Activated CD4-positive, alpha-beta T cell treated with anti-CD3 and anti-CD28 coated beads, Interleukin-2, amount 10 ng/mL, durations not matched to agents 7 days and 5 days (primary cell): Measurements from ENCODE around the gene GSK3A. TPM values are rescaled to one million over a fixed set of nuclear protein-coding genes. Genes with fewer than 3 reads are reported as not detected.

Experiments used
- CTCF ChIA-PET: fragments of 350-600 bp; sonication (Branson Sonifier 250); formaldehyde crosslinking; loops from one replicate; lab custom pipeline; 2021; ENCODE audit warnings: antibody characterized with exemption; lab: Charles Lee
- POLR2A ChIA-PET: fragments of 350-600 bp; sonication (Branson Sonifier 250); formaldehyde crosslinking; loops from one replicate; lab custom pipeline; 2021; ENCODE audit warnings: antibody characterized with exemption; lab: Charles Lee
- DNase-seq: peaks from one replicate; pipeline ENCODE4 v3.0.0-alpha.2; 2020
- H3K27ac Mint-ChIP-seq: one replicate; pipeline ENCODE4 v1.8.0; 2021; ENCODE audit warnings: mild to moderate bottlenecking, moderate library complexity, mixed read lengths
- H3K27me3 Mint-ChIP-seq: one replicate; pipeline ENCODE4 v1.8.0; 2021; ENCODE audit warnings: mixed read lengths
- H3K36me3 Mint-ChIP-seq: one replicate; pipeline ENCODE4 v1.8.0; 2021; ENCODE audit warnings: low read depth, mixed read lengths
- H3K4me1 Mint-ChIP-seq: one replicate; pipeline ENCODE4 v1.8.0; 2021; ENCODE audit warnings: mixed read lengths
- H3K4me3 Mint-ChIP-seq: one replicate; pipeline ENCODE4 v1.8.0; 2021; ENCODE audit warnings: mild to moderate bottlenecking, moderate library complexity, mixed read lengths
- H3K9me3 Mint-ChIP-seq: one replicate; pipeline ENCODE4 v1.8.0; 2021; ENCODE audit warnings: mixed read lengths
- total RNA-seq, 2 experiments: library from RNA; stranded (reverse); gene quantifications; one replicate each; pipeline ENCODE4 v1.2.3, GENCODE V29; 2021

Gene GSK3A
- total RNA-seq, 2 experiments from 2014 or later: 42.7 to 53.4 TPM

DNA sequence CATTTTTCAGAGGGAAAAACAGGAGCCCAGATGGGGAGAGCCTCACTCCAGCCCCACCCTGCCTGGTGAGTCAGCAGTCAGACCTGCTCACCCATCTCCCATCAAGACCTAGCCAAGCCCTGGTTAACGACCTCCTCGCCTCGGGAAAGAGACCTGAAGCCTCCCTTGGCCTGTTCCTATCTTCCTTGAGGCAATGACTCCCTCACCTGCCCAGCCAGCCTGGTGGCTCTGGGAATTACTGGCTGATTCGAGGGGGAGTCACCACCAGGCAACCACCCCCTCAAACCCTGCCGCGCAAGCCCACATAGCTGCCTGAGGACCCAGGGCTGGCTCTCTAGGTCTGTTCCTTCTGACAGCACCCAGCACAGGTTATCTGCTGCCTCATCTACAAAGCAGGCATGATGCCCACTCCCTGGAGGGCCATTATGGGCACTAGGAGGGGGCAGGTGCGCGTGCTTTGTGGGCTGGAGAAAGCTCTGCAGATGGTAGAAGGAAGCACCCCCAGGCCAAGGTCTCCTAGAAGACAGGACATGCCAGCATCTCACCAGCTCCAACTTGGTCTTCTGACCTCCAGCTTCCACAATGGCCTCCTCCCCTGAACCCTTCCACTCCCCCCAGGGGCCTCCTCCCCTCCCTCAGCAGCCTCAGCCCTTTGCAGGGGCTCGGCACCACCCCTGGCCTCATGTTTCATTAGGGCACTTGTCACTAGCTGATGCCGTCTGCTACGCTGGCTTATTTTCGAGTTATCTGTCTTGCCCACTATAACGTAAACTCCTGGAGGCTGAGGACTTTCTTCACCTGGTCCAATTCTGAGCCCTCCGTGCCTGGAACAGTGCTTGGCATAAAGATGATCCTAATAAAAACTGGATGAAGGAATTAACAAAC is 35.3 kb downstream of the GSK3A start:
- DNase-seq: no peak
- Mint-ChIP-seq H3K9me3 (no peaks in the 10 kb centered on the region), H3K27ac (peak overlapping the region; percentile 80), H3K4me3 (no peak overlapping the region), H3K27me3 (no peaks in the 10 kb centered on the region), H3K4me1 (peaks cover 60% of the 10 kb centered on the region), H3K36me3 (peaks cover 70% of the 10 kb centered on the region)
- POLR2A ChIA-PET: interaction anchor here (1.0 kb wide), 1 partner anchor 9 kb away, joined by 4 read pairs; no protein-coding TSS in a partner anchor
- CTCF ChIA-PET: interaction anchor here (0.9 to 1.2 kb wide), 3 partner anchors 8 to 92 kb away, joined by 3 to 5 read pairs (median 4); no protein-coding TSS in a partner anchor

DNA sequence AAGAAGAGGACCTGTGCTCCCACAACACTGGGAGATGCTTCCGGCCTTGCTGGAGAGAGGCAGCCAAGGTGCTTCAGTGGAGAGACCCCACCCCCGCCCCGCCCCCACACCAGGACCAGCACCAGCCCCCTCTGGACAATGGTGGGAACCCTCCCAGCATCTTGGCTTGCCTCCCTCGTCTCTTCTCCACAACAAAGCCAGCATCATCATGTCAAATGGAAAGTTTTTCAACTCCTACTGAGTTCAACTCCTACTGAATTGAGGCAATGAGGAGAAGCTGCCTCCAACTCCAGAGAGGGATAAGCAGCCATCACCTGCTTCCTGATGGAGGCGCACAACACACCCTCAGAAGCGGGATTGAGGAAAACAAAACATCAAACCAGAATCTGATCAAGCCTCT is 37.7 kb downstream of the GSK3A start:
- Mint-ChIP-seq H3K9me3 (no peaks in the 10 kb centered on the region), H3K36me3 (peaks cover 87% of the 10 kb centered on the region), H3K27me3 (no peaks in the 10 kb centered on the region), H3K4me1 (peaks cover 80% of the 10 kb centered on the region), H3K27ac (peak overlapping the region; percentile 70), H3K4me3 (no peak overlapping the region)
- DNase-seq: no peak
- CTCF ChIA-PET: interaction anchor here (4.4 kb wide), 1 partner anchor 11 kb away, joined by 20 read pairs; no protein-coding TSS in a partner anchor
- POLR2A ChIA-PET: no interaction called here

DNA sequence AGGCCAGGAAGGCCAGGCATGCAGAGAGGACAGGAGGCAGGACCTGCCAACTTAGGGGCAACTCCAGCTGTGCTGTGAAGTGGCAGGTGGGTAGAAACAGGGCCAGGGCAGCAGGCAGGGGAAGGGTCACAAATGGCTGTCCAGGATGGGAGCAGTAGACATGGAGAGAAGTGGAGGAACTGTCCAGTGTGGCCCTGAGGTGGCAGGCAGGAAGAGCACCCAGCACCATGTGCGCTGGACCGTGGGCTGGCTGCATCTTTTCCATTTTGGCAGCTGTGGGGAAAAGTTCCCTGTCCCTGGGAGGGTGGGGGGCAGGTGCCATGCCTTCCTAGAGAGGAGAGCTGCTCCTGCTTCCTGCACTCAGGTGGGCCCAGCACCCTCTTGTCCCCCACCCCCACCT is 38.7 kb downstream of the GSK3A start:
- Mint-ChIP-seq H3K36me3 (peaks cover 88% of the 10 kb centered on the region), H3K27me3 (no peaks in the 10 kb centered on the region)
- CTCF ChIA-PET: interaction anchor here (4.4 kb wide), 1 partner anchor 12 kb away, joined by 20 read pairs; no protein-coding TSS in a partner anchor

DNA sequence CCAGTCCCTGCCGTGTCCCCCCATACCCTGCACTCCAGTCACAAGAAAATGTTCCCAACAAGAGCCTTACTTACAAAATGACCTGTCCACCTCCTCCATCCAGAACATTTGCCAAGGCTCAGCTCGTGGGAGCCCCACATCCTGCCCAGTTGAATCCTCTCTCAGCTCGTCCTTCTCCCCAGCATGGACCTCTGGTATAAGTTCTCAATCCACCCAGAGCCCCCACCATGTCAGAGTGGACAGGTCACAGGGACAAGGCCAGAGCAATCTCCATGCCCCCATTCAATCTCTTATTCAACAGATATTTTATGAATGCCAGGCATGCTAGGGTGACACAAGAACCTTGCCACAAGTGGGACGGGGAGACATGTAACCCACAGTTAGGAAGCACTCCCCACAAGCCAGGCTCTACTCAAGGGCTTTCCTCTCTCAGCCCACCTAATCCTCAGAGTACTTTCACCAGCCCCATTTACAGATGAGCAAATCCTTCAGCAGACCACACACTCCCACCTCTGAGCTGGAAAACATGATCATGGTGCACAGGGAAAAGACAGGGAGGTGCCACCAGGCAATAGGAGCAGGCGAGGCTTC is 40.0 kb downstream of the GSK3A start:
- H3K9me3 Mint-ChIP-seq: no peaks in the 10 kb centered on the region
- no peak for DNase-seq
- ChIA-PET CTCF (interaction anchor here (0.7 to 4.4 kb wide), 3 partner anchors 13 to 120 kb away, joined by 3 to 20 read pairs (median 3); no protein-coding TSS in a partner anchor), POLR2A (no interaction called here)
- peak overlapping the region; percentile 71 for H3K4me3 Mint-ChIP-seq
- H3K27ac Mint-ChIP-seq: peak overlapping the region; percentile 95
- H3K27me3 Mint-ChIP-seq: no peaks in the 10 kb centered on the region
- peaks cover 83% of the 10 kb centered on the region for H3K4me1 Mint-ChIP-seq
- H3K36me3 Mint-ChIP-seq: peaks cover 87% of the 10 kb centered on the region

More for the DNA sequence above, 38.7 kb downstream of the GSK3A start:
- Mint-ChIP-seq H3K4me1 (peaks cover 83% of the 10 kb centered on the region), H3K4me3 (no peak overlapping the region), H3K27ac (peak overlapping the region; percentile 81), H3K9me3 (no peaks in the 10 kb centered on the region)
- DNase-seq: no peak
- POLR2A ChIA-PET: no interaction called here

DNA sequence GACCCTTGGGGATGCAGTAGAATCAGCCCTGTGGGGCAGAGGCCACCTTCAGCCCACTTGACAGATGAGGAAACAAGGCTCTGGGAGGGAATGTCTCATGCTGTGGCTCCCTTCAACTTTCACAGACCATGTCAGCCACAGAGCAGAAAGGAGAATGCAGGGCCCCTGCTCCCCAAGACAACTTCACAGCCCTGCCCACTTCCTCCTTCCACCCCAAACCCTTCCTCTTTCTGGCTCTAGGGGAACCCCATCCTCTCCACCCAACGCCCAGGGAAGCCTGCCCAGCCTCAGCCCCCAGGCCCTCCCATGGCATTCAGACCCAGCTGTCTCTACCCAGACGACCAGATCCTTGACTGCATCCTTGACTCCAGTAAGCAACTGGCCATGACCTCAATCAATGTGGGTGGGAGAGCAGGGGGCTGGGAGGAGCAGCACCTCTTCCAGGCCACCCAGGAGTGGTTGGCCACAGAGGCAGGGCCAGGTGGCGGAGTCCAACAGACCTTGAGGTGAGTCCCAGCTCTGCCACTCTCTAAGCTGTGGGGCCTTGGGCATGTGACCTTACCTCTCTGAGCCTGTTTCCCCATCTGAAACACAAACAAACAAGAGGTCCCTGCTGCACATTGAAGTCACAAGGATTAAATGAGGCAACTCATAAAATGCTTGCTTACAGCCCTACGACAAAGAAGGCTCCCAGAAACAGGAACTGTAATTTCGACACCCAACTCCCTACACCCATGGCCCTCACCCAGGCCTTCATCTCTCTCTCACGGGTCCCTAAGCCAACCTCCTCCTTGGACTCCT is 40.7 kb downstream of the GSK3A start:
- ChIA-PET POLR2A (interaction anchor here (0.6 kb wide), 1 partner anchor 44 kb away, joined by 3 read pairs; no protein-coding TSS in a partner anchor), CTCF (interaction anchor here (1.0 to 4.4 kb wide), 3 partner anchors 13 to 93 kb away, joined by 3 to 20 read pairs (median 3); no protein-coding TSS in a partner anchor)
- Mint-ChIP-seq H3K27me3 (no peaks in the 10 kb centered on the region), H3K4me1 (peaks cover 84% of the 10 kb centered on the region), H3K36me3 (peaks cover 86% of the 10 kb centered on the region), H3K4me3 (peak overlapping the region; percentile 71), H3K9me3 (no peaks in the 10 kb centered on the region), H3K27ac (peak overlapping the region; percentile 95)
- DNase-seq: peak; percentile 60

DNA sequence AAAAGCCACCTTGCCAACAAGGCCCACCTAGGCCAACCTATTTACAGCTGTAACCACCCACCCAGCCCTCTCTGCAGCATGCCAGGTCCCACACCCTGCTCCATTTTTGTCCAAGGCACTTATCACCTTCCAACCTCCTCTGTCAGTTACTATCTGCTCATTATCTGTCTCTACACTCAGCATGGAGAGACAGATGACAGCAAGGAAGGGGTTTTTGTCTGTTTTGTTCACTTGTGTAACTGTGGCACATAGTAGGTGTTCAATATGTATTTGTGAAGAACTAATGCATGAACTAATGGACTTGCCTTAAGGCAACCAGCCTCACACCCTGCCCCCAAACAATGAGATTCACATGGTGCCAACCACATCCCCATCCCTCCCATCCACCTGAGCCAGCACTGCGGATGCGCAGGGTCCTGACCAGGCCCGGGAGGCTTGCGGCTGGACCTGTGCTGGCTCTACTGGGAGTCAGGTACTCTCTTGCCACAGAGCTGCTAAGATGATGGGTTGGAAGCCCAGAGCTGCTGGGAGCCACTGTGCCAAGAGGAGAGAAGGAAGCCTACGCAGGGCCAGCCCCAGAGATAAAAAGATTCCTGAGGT is 42.2 kb downstream of the GSK3A start:
- CTCF ChIA-PET: interaction anchor here (0.9 to 4.4 kb wide), 12 partner anchors 8 to 80 kb away, joined by 3 to 20 read pairs (median 5); no protein-coding TSS in a partner anchor
- Mint-ChIP-seq H3K9me3 (no peaks in the 10 kb centered on the region), H3K4me3 (peak overlapping the region; percentile 74), H3K4me1 (peaks cover 93% of the 10 kb centered on the region), H3K27ac (peak overlapping the region; percentile 95), H3K36me3 (peaks cover 84% of the 10 kb centered on the region), H3K27me3 (no peaks in the 10 kb centered on the region)
- POLR2A ChIA-PET: interaction anchor here (0.6 to 1.5 kb wide), 2 partner anchors 16 to 37 kb away, joined by 3 read pairs; no protein-coding TSS in a partner anchor
- DNase-seq: no peak

DNA sequence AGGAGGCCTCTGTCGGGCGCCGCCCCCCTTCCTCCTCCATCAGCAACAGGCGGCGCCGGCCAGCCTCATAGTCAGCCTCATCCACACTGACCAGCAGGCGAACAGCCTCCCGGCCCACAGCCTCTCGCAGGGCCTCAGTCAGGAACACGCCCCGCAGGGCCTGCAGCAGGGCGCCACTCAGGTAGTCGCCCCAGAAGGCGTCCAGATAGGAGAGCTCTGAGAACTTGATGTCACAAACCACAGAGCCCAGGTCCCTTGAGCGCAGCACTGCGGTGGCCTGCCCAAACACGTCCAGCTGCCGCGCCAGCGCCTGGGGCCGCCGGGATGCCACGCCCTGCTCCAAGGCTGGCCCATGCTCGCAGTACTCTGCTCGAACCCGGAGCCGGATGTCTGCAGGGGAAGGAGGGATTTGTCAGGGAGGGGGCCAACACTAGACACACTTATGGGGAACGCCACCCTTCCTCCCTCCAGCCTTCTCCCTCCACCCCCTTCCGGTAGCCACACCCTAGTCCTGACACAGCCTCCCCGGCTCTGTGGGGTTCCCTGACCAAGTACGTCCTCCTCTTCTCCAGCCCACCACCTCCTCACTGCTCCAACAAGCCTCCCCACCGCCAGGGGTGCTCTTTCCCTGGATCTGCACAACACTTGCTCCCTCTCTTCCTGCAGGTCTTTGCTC is 42.8 kb downstream of the GSK3A start:
- peak overlapping the region; percentile 74 for H3K4me3 Mint-ChIP-seq
- H3K4me1 Mint-ChIP-seq: peaks cover 87% of the 10 kb centered on the region
- H3K36me3 Mint-ChIP-seq: peaks cover 77% of the 10 kb centered on the region
- peak; percentile 86 for DNase-seq
- POLR2A ChIA-PET: interaction anchor here (0.6 to 1.5 kb wide), 2 partner anchors 17 to 37 kb away, joined by 3 read pairs; no protein-coding TSS in a partner anchor
- H3K27me3 Mint-ChIP-seq: no peaks in the 10 kb centered on the region
- H3K9me3 Mint-ChIP-seq: no peaks in the 10 kb centered on the region
- peak overlapping the region; percentile 95 for H3K27ac Mint-ChIP-seq
- CTCF ChIA-PET: interaction anchor here (0.9 to 2.9 kb wide), 13 partner anchors 8 to 91 kb away, joined by 3 to 16 read pairs (median 5); partner anchors contain the start of gene DEDD2

DNA sequence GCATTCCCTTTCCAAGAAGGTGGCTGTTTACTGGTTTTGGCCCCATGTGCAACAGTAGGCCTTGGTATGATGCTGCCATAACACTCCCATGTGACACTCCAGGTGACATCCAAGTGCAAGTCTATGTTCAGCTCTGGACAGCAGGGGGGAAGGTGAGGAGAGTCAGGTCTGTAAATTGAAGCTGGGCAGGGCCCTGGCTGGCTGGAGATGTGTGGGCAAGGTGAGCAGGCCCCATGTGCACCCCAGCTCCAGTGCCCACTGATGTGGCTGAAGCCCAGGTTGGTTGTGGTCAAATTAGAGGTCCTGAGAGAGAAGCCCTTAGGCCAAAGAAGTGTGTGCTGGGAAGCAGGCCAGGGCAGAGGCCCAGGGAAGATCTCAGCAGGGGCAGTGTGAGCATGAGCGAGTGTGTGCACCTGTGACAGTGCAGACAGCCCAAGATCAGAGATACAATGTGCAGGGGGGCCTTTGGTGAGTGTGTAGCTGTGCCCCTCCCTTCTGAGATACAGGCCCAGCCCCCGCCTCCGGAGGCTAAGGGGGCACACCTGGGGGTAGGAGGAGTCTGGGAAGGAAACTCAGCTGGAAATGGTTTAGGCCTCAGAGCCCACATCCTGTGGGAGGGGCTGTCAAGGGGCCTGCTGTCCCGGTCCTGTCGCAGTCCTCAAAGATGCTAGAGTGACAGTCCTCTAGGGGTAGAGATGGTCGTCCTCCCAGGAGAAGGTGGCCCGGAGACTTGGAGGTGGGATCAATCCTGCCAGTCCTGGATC is 43.5 kb downstream of the GSK3A start:
- H3K9me3 Mint-ChIP-seq: peaks cover 2% of the 10 kb centered on the region
- peak overlapping the region; percentile 74 for H3K4me3 Mint-ChIP-seq
- H3K27me3 Mint-ChIP-seq: no peaks in the 10 kb centered on the region
- ChIA-PET CTCF (interaction anchor here (0.6 to 2.9 kb wide), 13 partner anchors 8 to 579 kb away, joined by 3 to 16 read pairs (median 5); partner anchors contain the start of gene DEDD2), POLR2A (interaction anchor here (0.5 to 1.5 kb wide), 2 partner anchors 11 to 18 kb away, joined by 3 read pairs; no protein-coding TSS in a partner anchor)
- H3K4me1 Mint-ChIP-seq: peaks cover 84% of the 10 kb centered on the region
- H3K36me3 Mint-ChIP-seq: peaks cover 75% of the 10 kb centered on the region
- DNase-seq: peak; percentile 90
- H3K27ac Mint-ChIP-seq: peak overlapping the region; percentile 95

DNA sequence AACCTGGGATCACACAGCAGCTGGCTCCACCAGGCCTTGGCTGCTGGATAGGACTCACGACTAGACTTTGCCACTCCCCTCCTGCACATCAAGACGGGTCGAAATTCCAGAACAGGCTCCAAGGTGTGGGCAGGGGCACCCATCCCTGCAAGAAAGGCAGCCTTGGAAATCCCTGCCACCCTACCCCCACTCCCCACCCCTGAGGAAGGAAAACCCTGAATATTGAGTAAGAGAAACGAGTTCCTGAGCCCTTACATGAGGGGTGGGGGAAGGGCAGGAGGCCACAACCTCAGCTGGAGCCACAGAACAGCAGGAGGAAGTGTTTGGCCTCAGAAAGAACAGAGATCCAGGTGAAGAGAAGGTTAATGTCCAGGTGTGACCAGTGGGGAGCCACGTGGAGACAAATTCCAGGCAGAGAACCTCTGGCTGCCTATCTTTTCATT is 45.0 kb downstream of the GSK3A start:
- Mint-ChIP-seq H3K9me3 (peaks cover 9% of the 10 kb centered on the region), H3K4me3 (peak overlapping the region; percentile 47), H3K27me3 (no peaks in the 10 kb centered on the region), H3K4me1 (peaks cover 78% of the 10 kb centered on the region), H3K36me3 (peaks cover 66% of the 10 kb centered on the region), H3K27ac (peak overlapping the region; percentile 82)
- POLR2A ChIA-PET: no interaction called here
- DNase-seq: peak; percentile 43
- CTCF ChIA-PET: interaction anchor here (0.7 to 2.9 kb wide), 4 partner anchors 11 to 935 kb away, joined by 3 to 16 read pairs (median 6); partner anchors contain the start of gene ZNF574
